Stimulated activated CD4-positive, alpha-beta T cell treated with anti-CD3 and anti-CD28 coated beads, Interleukin-4, amount 100 ng/mL, for 24 hours (primary cell): ENCODE measurements around the gene BCAS3.
"Not testable (repeated sequence)": the region's sequence is repeated elsewhere in the genome, so short reads cannot be mapped to it uniquely, and the experiment has no call there.

Source experiments
- DNase-seq: peaks from one replicate; pipeline ENCODE4 v3.0.0-alpha.2; 2020

Gene BCAS3

DNA sequence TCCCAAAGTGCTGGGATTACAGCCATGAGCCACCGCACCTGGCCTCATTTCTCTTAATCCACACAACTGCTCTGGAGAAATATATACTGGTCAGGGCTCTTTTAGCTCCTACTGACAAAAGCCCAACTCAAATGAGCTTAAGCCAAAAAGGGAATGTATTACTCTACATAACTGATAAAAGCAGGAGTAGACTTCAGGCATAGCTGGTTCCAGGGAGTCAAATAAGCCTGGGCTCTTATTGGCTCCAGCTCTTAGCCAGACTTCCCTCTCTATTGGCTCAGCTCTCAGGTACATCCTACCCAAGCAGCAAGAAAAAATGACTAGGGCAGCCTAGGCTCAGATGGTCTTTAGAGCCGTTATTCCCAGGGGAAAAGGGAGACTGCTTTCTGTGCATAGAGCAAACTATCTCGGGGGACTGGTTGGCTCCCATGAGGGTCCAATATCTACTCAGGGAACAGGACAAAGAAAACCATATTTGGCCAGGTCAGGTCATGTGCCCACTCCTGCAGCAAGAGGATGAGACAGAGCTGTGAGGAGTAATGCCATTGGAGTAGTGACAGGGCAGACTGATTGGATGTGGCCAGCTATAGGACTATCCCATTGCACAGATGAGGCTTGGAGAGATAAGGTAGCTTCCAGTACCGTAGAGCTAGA, 743.2 kb downstream of the BCAS3 start:
- DNase-seq, result no peak

- no peak for DNase-seq
These were observed 743.8 kb downstream of the BCAS3 start for GRCh38 chr17:61421460-61421859.

- no peak for DNase-seq
These were observed 744.6 kb downstream of the BCAS3 start for GRCh38 chr17:61422116-61422799.

DNA sequence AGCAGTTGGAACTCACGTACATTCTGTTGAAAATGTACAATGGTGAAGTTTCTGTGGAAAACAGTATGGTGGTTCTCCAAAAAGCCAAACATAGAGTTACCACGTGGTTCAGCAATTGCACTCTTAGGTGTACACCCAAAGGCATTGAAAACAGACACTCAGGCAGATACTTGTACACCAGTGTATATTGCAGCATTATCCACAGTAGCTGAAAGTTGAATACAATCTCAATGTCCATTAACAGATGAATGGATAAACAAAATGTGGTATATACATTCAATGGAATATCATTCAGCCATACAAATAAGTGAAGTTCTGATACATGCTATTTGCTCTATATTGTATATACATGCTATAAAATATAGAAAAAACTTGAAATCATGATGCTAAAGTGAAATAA, 745.2 kb downstream of the BCAS3 start:
- no peak for DNase-seq

DNA sequence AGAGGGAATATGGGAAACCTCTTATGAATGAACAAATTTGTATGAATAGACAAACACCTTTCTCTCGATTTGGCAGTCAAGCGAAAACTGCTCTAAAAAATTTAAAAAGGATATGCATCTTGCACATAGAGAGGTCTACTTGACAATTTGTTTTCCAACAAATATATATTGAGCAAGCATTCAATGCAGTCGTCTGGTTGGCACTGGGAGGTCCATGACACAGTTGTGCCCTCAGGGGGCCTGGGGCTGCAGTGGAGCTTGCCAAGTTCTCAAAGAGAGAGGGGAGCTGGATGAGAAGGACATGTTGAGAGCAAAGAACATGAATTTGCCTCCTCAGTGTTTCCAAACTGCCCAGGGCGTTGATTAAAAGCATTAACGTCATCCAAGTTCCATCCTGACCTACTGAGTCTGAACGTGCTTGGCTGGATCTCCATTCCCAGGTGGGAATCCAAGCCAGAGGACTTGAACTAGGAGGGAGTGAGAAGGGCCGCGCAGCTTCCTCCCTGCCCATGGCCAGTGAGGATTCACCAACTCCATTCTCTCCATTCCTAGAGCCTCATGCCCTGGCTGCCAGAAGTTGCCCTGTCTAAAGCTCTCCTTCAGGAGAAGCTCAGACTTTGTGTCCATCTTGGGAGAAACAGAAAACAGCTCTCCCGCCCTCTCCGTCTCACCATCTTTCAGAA, 746.5 kb downstream of the BCAS3 start:
- DNase-seq, result no peak

GRCh38 chr17:61425682-61426481, 748.2 kb downstream of the BCAS3 start:
- no peak for DNase-seq

GRCh38 chr17:61426482-61427304, 749.0 kb downstream of the BCAS3 start:
- DNase-seq, result no peak

GRCh38 chr17:61427567-61427966, 749.9 kb downstream of the BCAS3 start:
- no peak for DNase-seq

- no peak for DNase-seq
These were observed 751.6 kb downstream of the BCAS3 start for GRCh38 chr17:61429274-61429673.

DNA sequence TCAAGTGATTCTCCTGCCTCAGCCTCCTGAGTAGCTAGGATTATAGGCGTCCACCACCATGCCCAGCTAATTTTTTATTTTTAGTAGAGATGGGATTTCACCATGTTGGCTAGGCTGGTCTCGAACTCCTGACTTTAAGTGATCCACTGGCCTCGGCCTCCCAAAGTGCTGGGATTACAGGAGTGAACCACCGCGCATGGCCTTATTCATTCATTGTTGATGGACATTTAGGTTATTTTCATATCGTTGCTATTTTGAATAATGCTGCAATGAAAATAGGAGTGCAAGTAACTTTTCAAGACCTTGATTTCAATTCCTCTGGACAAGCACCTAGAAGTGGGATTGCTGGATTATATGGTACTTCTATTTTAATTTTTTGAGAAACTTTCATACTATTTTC, 752.2 kb downstream of the BCAS3 start:
- not testable (repeated sequence) for DNase-seq

DNA sequence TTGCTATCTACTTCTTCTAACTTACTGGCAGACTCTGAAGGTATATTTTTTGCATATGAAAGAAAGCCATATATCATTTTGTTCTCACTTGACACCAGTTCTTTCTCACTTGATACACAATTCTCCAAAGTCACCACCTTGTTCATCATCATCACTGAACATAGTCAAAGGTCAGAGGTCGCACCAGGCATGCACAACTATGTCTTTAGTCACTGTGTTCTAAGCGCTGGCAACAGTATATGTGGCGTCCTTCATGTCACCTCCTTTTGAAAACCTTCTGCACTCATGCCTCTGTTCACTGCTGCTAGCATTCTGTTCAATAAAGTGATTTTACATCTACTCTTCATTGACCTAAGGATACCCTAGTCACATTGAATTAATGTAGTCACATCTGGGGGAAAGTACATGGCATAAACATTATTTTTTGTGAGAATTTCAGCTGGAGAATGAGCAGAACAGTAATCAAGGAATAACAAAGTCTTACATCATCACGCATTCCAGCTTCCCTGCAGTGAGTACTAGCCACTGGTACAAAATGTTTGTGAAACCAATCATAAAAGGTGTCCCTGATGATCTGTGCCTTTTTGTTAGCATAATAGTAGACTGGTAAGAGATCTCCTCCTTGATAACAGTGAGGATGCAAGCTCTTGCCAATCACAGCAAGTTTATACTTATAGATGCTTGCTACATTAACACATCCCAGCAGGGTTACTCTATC, 754.1 kb downstream of the BCAS3 start:
- no peak for DNase-seq

DNA sequence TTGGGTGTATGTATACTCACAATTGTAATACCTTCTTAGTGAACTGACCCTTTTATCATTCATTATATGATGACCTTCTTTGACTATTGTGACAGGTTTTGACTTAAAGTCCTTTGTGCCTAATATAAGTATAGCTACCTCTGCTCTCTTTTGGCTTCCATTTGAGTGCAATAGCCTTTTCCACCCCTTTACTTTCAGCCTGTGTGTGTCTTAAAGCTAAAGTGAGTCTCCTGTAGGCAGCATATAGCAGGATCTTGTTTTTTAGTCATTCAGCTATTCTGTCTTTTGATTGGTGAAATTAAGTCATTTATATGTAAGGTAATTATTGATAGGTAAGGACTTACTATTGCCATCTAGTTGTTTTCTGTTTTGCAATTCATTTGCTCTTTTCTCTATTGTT, 758.6 kb downstream of the BCAS3 start:
- no peak for DNase-seq

- no peak for DNase-seq
These were observed 759.5 kb downstream of the BCAS3 start for GRCh38 chr17:61436995-61437704.

- no peak for DNase-seq
These were observed 763.0 kb downstream of the BCAS3 start for GRCh38 chr17:61440697-61441096.

- DNase-seq, result not testable (repeated sequence)
These were observed 763.9 kb downstream of the BCAS3 start for GRCh38 chr17:61441507-61441906.

DNA sequence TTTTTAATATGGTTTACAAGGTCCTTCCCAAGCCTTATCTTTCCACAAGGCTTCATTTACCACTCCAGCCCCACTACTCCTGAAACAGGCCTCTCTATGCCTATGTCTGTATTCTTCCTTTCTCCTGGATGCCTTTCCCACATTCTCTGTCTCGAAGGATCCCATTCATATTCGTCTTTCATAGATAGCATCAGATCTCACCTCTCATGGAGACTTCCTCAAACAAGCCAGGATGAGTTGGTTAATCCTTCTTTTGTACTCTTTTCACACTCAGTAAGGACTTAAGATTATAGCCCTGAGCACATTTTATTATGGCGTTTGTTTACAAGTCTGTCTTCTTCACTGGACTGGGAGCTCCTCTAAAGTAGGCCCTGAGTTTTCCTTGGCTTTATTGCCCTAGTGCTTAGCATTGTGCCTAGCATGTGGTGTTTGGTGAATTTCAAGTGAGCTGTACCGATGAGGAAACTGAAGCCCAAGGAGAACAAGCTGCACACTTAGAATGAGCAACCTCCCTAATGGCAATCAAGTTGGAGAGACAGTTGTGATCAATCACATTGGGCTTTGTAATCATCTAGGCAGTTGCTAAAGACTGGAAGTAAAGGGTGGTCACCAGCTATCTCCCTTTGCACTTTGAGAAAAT, 764.6 kb downstream of the BCAS3 start:
- DNase-seq, result no peak
